Nephron (organoid): ENCODE measurements around the gene CYB561D1.
A peak's percentile ranks its signal among the peaks of the same experiment; 100 is the strongest.

Experiments
- H3K27ac Mint-ChIP-seq, 3 experiments: 2 replicates each; pipeline ENCODE4 v1.8.0; 2020; ENCODE audit warnings: mixed read lengths in 3 of 3, mild to moderate bottlenecking in 2 of 3, moderate library complexity in 1 of 3
- H3K27me3 Mint-ChIP-seq: 2 replicates; pipeline ENCODE4 v1.8.0; 2021; ENCODE audit warnings: low read depth, mild to moderate bottlenecking, moderate library complexity, mixed read lengths
- H3K36me3 Mint-ChIP-seq: 2 replicates; pipeline ENCODE4 v1.8.0; 2020; ENCODE audit warnings: low read depth, mixed read lengths
- H3K4me1 Mint-ChIP-seq: 2 replicates; pipeline ENCODE4 v1.8.0; 2020; ENCODE audit warnings: mixed read lengths
- H3K4me3 Mint-ChIP-seq, 3 experiments: 2 replicates each; pipeline ENCODE4 v1.8.0; 2020; ENCODE audit warnings: mild to moderate bottlenecking in 3 of 3, mixed read lengths in 3 of 3, moderate library complexity in 2 of 3
- H3K9me3 Mint-ChIP-seq: 2 replicates; pipeline ENCODE4 v1.8.0; 2020; ENCODE audit warnings: mixed read lengths
- CTCF ChIP-seq, 3 experiments: fragments of 200-600 bp; sonication (generic); IDR thresholded peaks; one replicate each; pipeline ENCODE4 v1.5.0; 2021; ENCODE audit warnings: antibody characterized with exemption in 3 of 3; ENCODE audit not compliant: unreplicated experiment in 3 of 3

The CYB561D1 gene

GRCh38 chr1:109523706-109524105, 29.8 kb downstream of the CYB561D1 start:
- TF ChIP-seq CTCF (IDR thresholded peaks at IDR 0.05; ENCODE audit: unreplicated experiment in 3 of 3), result no peak
- Mint-ChIP-seq H3K4me1 (peaks cover 44% of the 10 kb centered on the region), H3K4me3 (no peak overlapping the region), H3K27ac (no peak overlapping the region), H3K9me3 (peaks cover 3% of the 10 kb centered on the region), H3K36me3 (no peaks in the 10 kb centered on the region), H3K27me3 (no peaks in the 10 kb centered on the region)

GRCh38 chr1:109527098-109527811, 33.4 kb downstream of the CYB561D1 start:
- Mint-ChIP-seq H3K36me3 (no peaks in the 10 kb centered on the region), H3K9me3 (peaks cover 3% of the 10 kb centered on the region)
- TF ChIP-seq CTCF (IDR thresholded peaks at IDR 0.05; ENCODE audit: unreplicated experiment in 3 of 3), result no peak

GRCh38 chr1:109527846-109528695, 34.2 kb downstream of the CYB561D1 start:
- no peak overlapping the region for H3K4me3 Mint-ChIP-seq
- H3K4me1 Mint-ChIP-seq, result peaks cover 68% of the 10 kb centered on the region
- peak overlapping the region in 2 of 3 experiments; percentile 46 to 67 for H3K27ac Mint-ChIP-seq
- H3K9me3 Mint-ChIP-seq, result peaks cover 3% of the 10 kb centered on the region
- no peak for TF ChIP-seq CTCF (IDR thresholded peaks at IDR 0.05; ENCODE audit: unreplicated experiment in 3 of 3)
- no peaks in the 10 kb centered on the region for H3K36me3 Mint-ChIP-seq
- peaks cover 10% of the 10 kb centered on the region for H3K27me3 Mint-ChIP-seq

More at GRCh38 chr1:109527098-109527811, 33.4 kb downstream of the CYB561D1 start:
- H3K4me3 Mint-ChIP-seq, result no peak overlapping the region
- H3K27ac Mint-ChIP-seq, result peak overlapping the region in 2 of 3 experiments; percentile 46 to 67
- H3K4me1 Mint-ChIP-seq, result peaks cover 62% of the 10 kb centered on the region
- peaks cover 6% of the 10 kb centered on the region for H3K27me3 Mint-ChIP-seq

GRCh38 chr1:109528712-109529111, 34.8 kb downstream of the CYB561D1 start:
- Mint-ChIP-seq H3K27ac (peak overlapping the region; percentile 61 to 93 (median 71)), H3K36me3 (no peaks in the 10 kb centered on the region), H3K27me3 (peaks cover 10% of the 10 kb centered on the region), H3K9me3 (peaks cover 3% of the 10 kb centered on the region), H3K4me1 (peaks cover 70% of the 10 kb centered on the region), H3K4me3 (no peak overlapping the region)
- TF ChIP-seq CTCF (IDR thresholded peaks at IDR 0.05; ENCODE audit: unreplicated experiment in 3 of 3), result no peak

- peak overlapping the region in 2 of 3 experiments; percentile 10 to 74 for H3K4me3 Mint-ChIP-seq
- no peak for TF ChIP-seq CTCF (IDR thresholded peaks at IDR 0.05; ENCODE audit: unreplicated experiment in 3 of 3)
- no peaks in the 10 kb centered on the region for H3K36me3 Mint-ChIP-seq
- H3K27me3 Mint-ChIP-seq, result peaks cover 10% of the 10 kb centered on the region
- H3K9me3 Mint-ChIP-seq, result no peaks in the 10 kb centered on the region
- H3K4me1 Mint-ChIP-seq, result peaks cover 79% of the 10 kb centered on the region
- H3K27ac Mint-ChIP-seq, result peak overlapping the region; percentile 76 to 93 (median 83)
These were observed 36.1 kb downstream of the CYB561D1 start for GRCh38 chr1:109529881-109530456.
